Stimulated activated CD4-positive, alpha-beta T cell treated with anti-CD3 and anti-CD28 coated beads, Interleukin-4, amount 100 ng/mL, for 24 hours (primary cell): ENCODE measurements around the gene PARD3.
A peak's percentile ranks its signal among the peaks of the same experiment; 100 is the strongest.
"Not testable (repeated sequence)": the region's sequence is repeated elsewhere in the genome, so short reads cannot be mapped to it uniquely, and the experiment has no call there.

ENCODE experiments used
- DNase-seq: peaks from one replicate; pipeline ENCODE4 v3.0.0-alpha.2; 2020

Gene PARD3

GRCh38 chr10:34677132-34677531 lies 138.0 kb downstream of the PARD3 start:
- DNase-seq = no peak

- no peak for DNase-seq
Measured at GRCh38 chr10:34674176-34674575, 140.9 kb downstream of the PARD3 start.

- no peak for DNase-seq
Measured at GRCh38 chr10:34670081-34670480, 145.0 kb downstream of the PARD3 start.

- no peak for DNase-seq
Measured at GRCh38 chr10:34669079-34669478, 146.0 kb downstream of the PARD3 start.

- no peak for DNase-seq
Measured at GRCh38 chr10:34667177-34667576, 147.9 kb downstream of the PARD3 start.

GRCh38 chr10:34666008-34666704 lies 148.9 kb downstream of the PARD3 start:
- no peak for DNase-seq

- no peak for DNase-seq
Measured at GRCh38 chr10:34664706-34665105, 150.4 kb downstream of the PARD3 start.

- no peak for DNase-seq
Measured at GRCh38 chr10:34661580-34661979, 153.5 kb downstream of the PARD3 start.

- no peak for DNase-seq
Measured at GRCh38 chr10:34658934-34659333, 156.2 kb downstream of the PARD3 start.

- DNase-seq = no peak
Measured at GRCh38 chr10:34656661-34657060, 158.4 kb downstream of the PARD3 start.

GRCh38 chr10:34655286-34656170 lies 159.6 kb downstream of the PARD3 start:
- DNase-seq = peak; percentile 34

GRCh38 chr10:34654211-34654610 lies 160.9 kb downstream of the PARD3 start:
- no peak for DNase-seq

GRCh38 chr10:34653530-34653929 lies 161.6 kb downstream of the PARD3 start:
- DNase-seq = no peak

- DNase-seq = no peak
Measured at GRCh38 chr10:34651416-34652195, 163.5 kb downstream of the PARD3 start.

- no peak for DNase-seq
Measured at GRCh38 chr10:34650156-34650555, 164.9 kb downstream of the PARD3 start.

- no peak for DNase-seq
Measured at GRCh38 chr10:34649385-34649784, 165.7 kb downstream of the PARD3 start.

GRCh38 chr10:34648919-34649318 lies 166.2 kb downstream of the PARD3 start:
- DNase-seq = no peak

- no peak for DNase-seq
Measured at GRCh38 chr10:34647875-34648865, 166.9 kb downstream of the PARD3 start.

- no peak for DNase-seq
Measured at GRCh38 chr10:34647160-34647559, 167.9 kb downstream of the PARD3 start.

GRCh38 chr10:34646331-34646730 lies 168.8 kb downstream of the PARD3 start:
- DNase-seq = no peak

- not testable (repeated sequence) for DNase-seq
Measured at GRCh38 chr10:34644815-34645214, 170.3 kb downstream of the PARD3 start.

GRCh38 chr10:34644224-34644623 lies 170.9 kb downstream of the PARD3 start:
- no peak for DNase-seq
